Stimulated activated naive B cell treated with anti-CD40 and anti-IgM and Interleukin-4, amounts not matched to agents 10 μg/mL and 1 μg/mL and 100 μg/mL, for 72 hours (primary cell): ENCODE data around the gene APBA1.

Source experiments
- ATAC-seq, 2 donors: fragments of 150-1000 bp; cut with Tn5 transposase; replicated peaks; 2 replicates each; pipeline ENCODE4 v1.10.0; 2021; ENCODE audit warnings: moderate library complexity in 1 of 2
- DNase-seq: peaks from one replicate; pipeline ENCODE4 v3.0.0; 2021
- H3K27ac Mint-ChIP-seq: one replicate; pipeline ENCODE4 v1.8.0; 2022; ENCODE audit warnings: mild to moderate bottlenecking, mixed read lengths
- H3K27me3 Mint-ChIP-seq, 2 donors: one replicate each; pipeline ENCODE4 v1.8.0; 2022; ENCODE audit warnings: mixed read lengths in 2 of 2
- H3K36me3 Mint-ChIP-seq, 2 donors: one replicate each; pipeline ENCODE4 v1.8.0; 2022; ENCODE audit warnings: mixed read lengths in 2 of 2, mild to moderate bottlenecking in 1 of 2
- H3K4me1 Mint-ChIP-seq, 2 donors: one replicate each; pipeline ENCODE4 v1.8.0; 2022; ENCODE audit warnings: mixed read lengths in 2 of 2, mild to moderate bottlenecking in 1 of 2
- H3K4me3 Mint-ChIP-seq, 2 donors: one replicate each; pipeline ENCODE4 v1.8.0; 2022; ENCODE audit warnings: mild to moderate bottlenecking in 2 of 2, mixed read lengths in 2 of 2, moderate library complexity in 1 of 2
- H3K9me3 Mint-ChIP-seq, 2 donors: one replicate each; pipeline ENCODE4 v1.8.0; 2022; ENCODE audit warnings: mixed read lengths in 2 of 2, mild to moderate bottlenecking in 1 of 2

Gene APBA1

GRCh38 chr9:69671879-69672595 is at the start of gene APBA1:
TSS of gene APBA1 (minus strand) at chr9:69672371.
- Mint-ChIP-seq H3K27ac (peak within 1 kb of the TSS; percentile 62), H3K4me1 (peaks cover 5 to 16% of the 10 kb centered on the region in 2 donors), H3K36me3 (peaks cover 0 to 2% of the 10 kb centered on the region in 2 donors), H3K4me3 (peak within 1 kb of the TSS; percentile 83 to 84), H3K9me3 (no peaks in the 10 kb centered on the region), H3K27me3 (peaks cover 34 to 40% of the 10 kb centered on the region in 2 donors)
- ATAC-seq (peak; percentile 22 to 43), DNase-seq (peak; percentile 4)

DNA sequence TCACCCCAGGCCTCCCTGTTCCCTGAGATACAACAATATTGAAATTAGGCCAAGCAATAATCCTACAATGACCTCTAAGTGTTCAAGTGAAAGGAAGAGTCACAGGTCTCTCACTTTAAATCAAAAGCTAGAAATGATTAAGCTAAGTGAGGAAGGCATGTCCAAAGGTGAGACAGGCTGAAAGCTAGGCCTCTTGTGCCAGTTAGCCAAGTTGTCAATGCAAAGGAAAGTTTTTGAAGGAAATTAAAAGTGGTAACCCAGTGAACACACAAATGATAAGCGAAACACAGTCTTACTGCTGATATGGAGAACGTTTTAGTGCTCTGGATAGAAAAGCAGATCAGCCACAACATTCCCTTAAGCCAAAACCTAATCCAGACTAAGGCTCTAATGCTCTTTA is 47.8 kb upstream of the APBA1 start:
- H3K4me3 Mint-ChIP-seq, result no peak overlapping the region
- ATAC-seq (no peak), DNase-seq (no peak)
- H3K4me1 Mint-ChIP-seq, result no peaks in the 10 kb centered on the region
- H3K36me3 Mint-ChIP-seq, result peaks cover 30 to 60% of the 10 kb centered on the region in 2 donors
- H3K27me3 Mint-ChIP-seq, result no peaks in the 10 kb centered on the region
- no peaks in the 10 kb centered on the region for H3K9me3 Mint-ChIP-seq
- H3K27ac Mint-ChIP-seq, result no peak overlapping the region

DNA sequence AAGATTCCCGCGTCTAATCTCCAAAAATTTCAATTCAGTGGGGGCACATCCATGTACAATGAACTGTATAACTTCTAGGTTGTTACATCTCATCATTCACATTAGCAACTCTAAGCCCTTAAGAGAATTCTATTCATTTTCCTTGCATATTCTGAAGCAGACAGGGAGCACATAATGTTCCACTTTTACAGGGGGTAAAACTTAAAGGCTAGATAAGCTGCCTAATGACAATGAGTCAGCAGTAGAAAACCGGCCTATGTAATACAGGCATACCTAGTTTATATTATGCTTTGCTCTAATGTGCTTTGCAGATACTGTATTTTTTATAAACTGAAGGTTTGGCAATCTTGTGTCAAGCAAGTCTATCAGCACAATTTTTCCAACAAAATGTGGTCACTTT is 47.2 kb upstream of the APBA1 start:
- no peak for DNase-seq
- ATAC-seq, result no peak
- no peak overlapping the region for H3K27ac Mint-ChIP-seq
- H3K4me3 Mint-ChIP-seq, result no peak overlapping the region
- H3K36me3 Mint-ChIP-seq, result peaks cover 28 to 61% of the 10 kb centered on the region in 2 donors
- H3K27me3 Mint-ChIP-seq, result no peaks in the 10 kb centered on the region
- H3K9me3 Mint-ChIP-seq, result no peaks in the 10 kb centered on the region
- H3K4me1 Mint-ChIP-seq, result no peaks in the 10 kb centered on the region

GRCh38 chr9:69718218-69718617 is 46.0 kb upstream of the APBA1 start:
- DNase-seq (no peak), ATAC-seq (no peak)
- no peaks in the 10 kb centered on the region for H3K9me3 Mint-ChIP-seq
- H3K4me3 Mint-ChIP-seq, result no peak overlapping the region
- no peaks in the 10 kb centered on the region for H3K27me3 Mint-ChIP-seq
- H3K27ac Mint-ChIP-seq, result no peak overlapping the region
- peaks cover 24 to 57% of the 10 kb centered on the region in 2 donors for H3K36me3 Mint-ChIP-seq
- no peaks in the 10 kb centered on the region for H3K4me1 Mint-ChIP-seq

- H3K36me3 Mint-ChIP-seq, result peaks cover 18 to 42% of the 10 kb centered on the region in 2 donors
Observed at GRCh38 chr9:69715825-69716224, 43.7 kb upstream of the APBA1 start.

GRCh38 chr9:69715096-69715495 is 42.9 kb upstream of the APBA1 start:
- DNase-seq (no peak), ATAC-seq (no peak)
- H3K36me3 Mint-ChIP-seq, result peaks cover 16 to 40% of the 10 kb centered on the region in 2 donors
- H3K4me1 Mint-ChIP-seq, result no peaks in the 10 kb centered on the region
- no peaks in the 10 kb centered on the region for H3K9me3 Mint-ChIP-seq
- H3K27ac Mint-ChIP-seq, result no peak overlapping the region
- H3K27me3 Mint-ChIP-seq, result no peaks in the 10 kb centered on the region
- no peak overlapping the region for H3K4me3 Mint-ChIP-seq

More at GRCh38 chr9:69715825-69716224, 43.7 kb upstream of the APBA1 start:
- Mint-ChIP-seq H3K9me3 (no peaks in the 10 kb centered on the region), H3K4me1 (no peaks in the 10 kb centered on the region), H3K4me3 (no peak overlapping the region), H3K27me3 (no peaks in the 10 kb centered on the region), H3K27ac (no peak overlapping the region)
- ATAC-seq (no peak), DNase-seq (no peak)

DNA sequence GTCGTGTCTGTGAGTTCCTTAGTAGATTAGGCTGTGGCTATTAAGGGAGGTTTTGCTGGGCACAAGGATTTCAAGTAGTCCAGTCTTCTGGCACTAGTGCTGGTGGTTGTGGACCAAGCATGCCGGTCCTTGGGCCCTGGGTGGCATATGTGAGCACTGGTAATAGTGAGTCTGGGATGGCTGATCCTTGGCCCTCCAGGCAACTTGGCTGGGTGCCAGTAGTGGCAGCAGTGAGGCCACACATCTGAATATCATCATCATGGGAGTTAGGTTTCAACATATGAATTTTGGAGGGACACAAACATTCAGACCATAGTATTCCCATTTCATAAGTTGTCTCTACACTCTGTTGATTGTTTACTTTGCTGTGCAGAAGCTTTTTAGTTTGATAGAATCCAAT is 25.3 kb upstream of the APBA1 start:
- Mint-ChIP-seq H3K4me3 (no peak overlapping the region), H3K27ac (no peak overlapping the region), H3K4me1 (no peaks in the 10 kb centered on the region), H3K27me3 (peaks cover 13% of the 10 kb centered on the region in 2 donors), H3K9me3 (peaks cover 28 to 33% of the 10 kb centered on the region in 2 donors), H3K36me3 (peaks cover 4 to 12% of the 10 kb centered on the region in 2 donors)
- DNase-seq (no peak), ATAC-seq (no peak)

- ATAC-seq (no peak), DNase-seq (no peak)
- peaks cover 4 to 12% of the 10 kb centered on the region in 2 donors for H3K36me3 Mint-ChIP-seq
- H3K27me3 Mint-ChIP-seq, result peaks cover 13% of the 10 kb centered on the region in 2 donors
- no peaks in the 10 kb centered on the region for H3K4me1 Mint-ChIP-seq
- no peak overlapping the region for H3K4me3 Mint-ChIP-seq
- H3K9me3 Mint-ChIP-seq, result peaks cover 28 to 35% of the 10 kb centered on the region in 2 donors
- no peak overlapping the region for H3K27ac Mint-ChIP-seq
Observed at GRCh38 chr9:69696802-69697201, 24.6 kb upstream of the APBA1 start.

DNA sequence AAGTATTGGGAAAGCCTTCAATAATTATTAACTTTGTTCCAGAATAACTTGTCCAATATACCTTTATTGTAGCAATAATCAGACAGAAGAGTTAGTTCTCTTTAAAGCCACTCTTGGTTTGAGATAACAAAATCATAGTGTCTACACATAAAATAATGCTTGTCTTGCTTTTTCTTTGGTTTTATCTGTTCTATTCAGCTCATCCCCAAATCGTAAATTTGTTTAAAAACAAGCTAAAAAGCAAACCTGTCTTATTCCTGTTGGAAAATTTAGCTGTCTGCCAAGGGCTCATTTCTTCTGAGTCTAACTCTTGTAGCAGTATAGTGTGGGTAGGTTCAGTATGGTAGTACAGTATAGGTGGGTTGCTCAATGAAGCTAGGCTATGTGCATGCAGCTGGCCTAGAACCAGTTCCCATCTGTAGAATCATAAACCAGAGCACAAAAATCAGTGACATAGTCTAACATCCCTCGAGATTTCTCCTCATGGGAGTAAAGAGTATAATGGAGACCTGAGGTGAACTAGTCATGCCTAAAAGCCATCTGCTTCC is 17.9 kb upstream of the APBA1 start:
- no peaks in the 10 kb centered on the region for H3K36me3 Mint-ChIP-seq
- no peak overlapping the region for H3K27ac Mint-ChIP-seq
- ATAC-seq, result no peak
- H3K27me3 Mint-ChIP-seq, result peaks cover 5 to 8% of the 10 kb centered on the region in 2 donors
- H3K9me3 Mint-ChIP-seq, result peaks cover 0 to 16% of the 10 kb centered on the region in 2 donors
- DNase-seq, result no peak
- H3K4me3 Mint-ChIP-seq, result no peak overlapping the region
- H3K4me1 Mint-ChIP-seq, result no peaks in the 10 kb centered on the region

GRCh38 chr9:69683927-69684326 is 11.8 kb upstream of the APBA1 start:
- H3K36me3 Mint-ChIP-seq, result no peaks in the 10 kb centered on the region
- ATAC-seq (no peak), DNase-seq (no peak)
- H3K4me1 Mint-ChIP-seq, result no peaks in the 10 kb centered on the region
- no peak overlapping the region for H3K27ac Mint-ChIP-seq
- no peak overlapping the region for H3K4me3 Mint-ChIP-seq
- H3K27me3 Mint-ChIP-seq, result no peaks in the 10 kb centered on the region
- H3K9me3 Mint-ChIP-seq, result peaks cover 0 to 2% of the 10 kb centered on the region in 2 donors

DNA sequence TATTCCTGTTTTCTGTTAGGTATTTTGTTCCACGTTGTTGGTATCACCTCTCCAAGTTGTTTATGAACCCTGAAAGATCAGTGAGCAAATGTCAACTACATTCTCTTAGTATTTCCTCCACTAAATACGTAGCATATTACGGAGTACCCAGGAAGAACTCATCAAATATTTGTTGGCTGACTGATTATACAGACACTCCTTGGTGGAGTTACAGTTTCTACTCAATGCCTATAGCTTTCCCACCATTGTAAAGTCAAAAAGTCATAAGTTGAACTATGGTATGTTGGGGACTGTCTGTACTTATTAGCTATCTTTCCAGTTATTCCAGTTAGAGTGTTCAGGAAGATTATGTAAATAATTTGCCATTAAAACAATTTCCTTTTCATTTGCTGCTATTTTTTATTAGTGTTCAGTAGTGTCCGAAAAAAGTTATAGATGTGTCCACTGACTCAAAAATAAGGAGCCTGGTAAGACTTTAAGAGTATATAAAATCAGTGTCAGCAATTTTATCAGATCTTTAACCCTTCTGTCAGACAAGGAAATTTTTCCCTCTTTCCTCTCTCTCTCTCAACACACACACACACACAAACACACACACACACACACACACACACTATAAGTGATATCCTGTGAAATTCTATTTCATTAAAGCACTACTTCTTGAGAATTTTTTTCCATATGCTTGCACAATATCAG is 6.8 kb upstream of the APBA1 start:
- Mint-ChIP-seq H3K27me3 (peaks cover 11% of the 10 kb centered on the region in 2 donors), H3K27ac (no peak overlapping the region), H3K4me3 (no peak overlapping the region), H3K9me3 (peaks cover 0 to 2% of the 10 kb centered on the region in 2 donors), H3K36me3 (no peaks in the 10 kb centered on the region), H3K4me1 (peaks cover 0 to 6% of the 10 kb centered on the region in 2 donors)
- DNase-seq (no peak), ATAC-seq (no peak)

DNA sequence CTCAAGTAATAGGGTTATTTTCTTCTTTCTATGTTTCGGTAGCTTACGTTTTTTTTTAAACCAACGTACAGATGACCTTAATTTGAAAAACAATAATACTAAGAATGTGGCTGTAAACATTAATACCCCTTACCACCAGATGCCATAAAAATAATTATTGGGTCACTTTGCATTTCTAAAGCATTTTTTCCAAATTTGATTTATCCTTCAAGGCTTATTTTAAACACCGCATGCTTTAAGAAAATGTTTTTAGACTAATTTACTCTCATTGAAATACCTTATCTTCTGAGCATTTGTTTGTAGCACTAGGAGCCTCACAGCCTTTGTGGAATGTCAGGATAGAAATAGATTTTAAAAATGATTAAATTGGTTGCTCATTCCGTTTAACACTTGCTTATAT is 5.8 kb upstream of the APBA1 start:
- H3K4me1 Mint-ChIP-seq, result peaks cover 2 to 6% of the 10 kb centered on the region in 2 donors
- no peak overlapping the region for H3K27ac Mint-ChIP-seq
- H3K4me3 Mint-ChIP-seq, result no peak overlapping the region
- H3K27me3 Mint-ChIP-seq, result peaks cover 17 to 19% of the 10 kb centered on the region in 2 donors
- H3K9me3 Mint-ChIP-seq, result peaks cover 0 to 2% of the 10 kb centered on the region in 2 donors
- no peaks in the 10 kb centered on the region for H3K36me3 Mint-ChIP-seq
- no peak for ATAC-seq
- no peak for DNase-seq

GRCh38 chr9:69675563-69675962 is 3.4 kb upstream of the APBA1 start:
- peaks cover 0 to 2% of the 10 kb centered on the region in 2 donors for H3K36me3 Mint-ChIP-seq
- no peaks in the 10 kb centered on the region for H3K9me3 Mint-ChIP-seq
- no peak for DNase-seq
- H3K27ac Mint-ChIP-seq, result no peak overlapping the region
- no peak overlapping the region for H3K4me3 Mint-ChIP-seq
- peaks cover 5 to 16% of the 10 kb centered on the region in 2 donors for H3K4me1 Mint-ChIP-seq
- no peak for ATAC-seq
- H3K27me3 Mint-ChIP-seq, result peaks cover 34 to 37% of the 10 kb centered on the region in 2 donors

GRCh38 chr9:69674716-69675438 is 2.7 kb upstream of the APBA1 start:
- Mint-ChIP-seq H3K4me3 (no peak overlapping the region), H3K27ac (no peak overlapping the region), H3K27me3 (peaks cover 37 to 41% of the 10 kb centered on the region in 2 donors), H3K9me3 (no peaks in the 10 kb centered on the region), H3K36me3 (peaks cover 0 to 2% of the 10 kb centered on the region in 2 donors), H3K4me1 (peaks cover 5 to 16% of the 10 kb centered on the region in 2 donors)
- no peak for ATAC-seq
- no peak for DNase-seq
